Esophagus squamous epithelium (tissue), 4 donors: ENCODE data around the gene CNBD2.

ENCODE experiments used
- POLR2A ChIP-seq, 4 donors: fragments of 450-650 bp; IDR thresholded peaks; one replicate each; pipeline ENCODE4 v1.6.1; 2017; ENCODE audit warnings: antibody characterized with exemption in 4 of 4, mild to moderate bottlenecking in 4 of 4, moderate library complexity in 3 of 4
- TF ChIP-seq, protein P1 (sequence below), 6 experiments: fragments of 450-650 bp in 4 of 6; fragments of 200-600 bp in 2 of 6; sonication (generic) in 2 of 6; IDR thresholded peaks; one replicate each; pipeline ENCODE4 v1.5.1; 2016 to 2019; ENCODE audit warnings: antibody characterized with exemption in 6 of 6, mild to moderate bottlenecking in 4 of 6, moderate library complexity in 4 of 6

DNA sequence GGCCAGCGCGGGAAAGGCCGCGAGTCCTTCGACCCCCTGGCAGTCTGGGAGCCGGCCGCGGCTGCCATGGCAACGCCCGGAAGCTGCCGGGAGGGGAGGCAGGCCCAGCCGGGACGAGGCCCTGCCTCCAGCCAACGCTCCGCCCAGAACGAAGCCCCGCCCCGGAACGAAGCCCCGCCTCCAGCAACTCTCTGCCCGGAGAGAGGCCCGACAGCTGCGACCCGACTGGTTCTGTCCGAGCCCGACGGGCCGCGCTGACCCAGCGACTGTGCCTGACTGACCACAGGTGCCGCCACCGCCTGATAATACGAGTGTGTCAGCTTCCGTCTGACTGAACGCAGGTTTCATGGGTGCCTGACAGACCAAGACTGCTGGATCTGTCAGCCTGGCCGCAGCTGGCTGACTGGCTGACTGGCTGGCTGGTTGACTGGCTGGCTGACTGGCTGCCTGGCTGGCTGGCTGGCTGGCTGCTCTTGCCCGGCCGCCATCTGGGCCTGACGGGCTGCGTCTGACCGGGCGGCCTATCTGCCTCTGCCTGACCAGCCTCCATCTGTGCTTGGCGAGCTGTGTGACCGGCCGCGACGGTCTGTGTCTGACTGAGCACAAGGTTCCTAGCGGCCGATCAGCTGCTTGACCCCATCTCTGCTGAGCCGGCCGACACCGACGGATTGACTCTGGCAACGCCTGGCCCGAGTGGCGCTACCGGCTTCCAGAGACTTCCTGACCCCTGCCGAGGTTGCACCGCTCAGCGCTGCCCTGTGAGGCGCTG is 96.5 kb downstream of the CNBD2 start:
- TF ChIP-seq, protein P1, sequence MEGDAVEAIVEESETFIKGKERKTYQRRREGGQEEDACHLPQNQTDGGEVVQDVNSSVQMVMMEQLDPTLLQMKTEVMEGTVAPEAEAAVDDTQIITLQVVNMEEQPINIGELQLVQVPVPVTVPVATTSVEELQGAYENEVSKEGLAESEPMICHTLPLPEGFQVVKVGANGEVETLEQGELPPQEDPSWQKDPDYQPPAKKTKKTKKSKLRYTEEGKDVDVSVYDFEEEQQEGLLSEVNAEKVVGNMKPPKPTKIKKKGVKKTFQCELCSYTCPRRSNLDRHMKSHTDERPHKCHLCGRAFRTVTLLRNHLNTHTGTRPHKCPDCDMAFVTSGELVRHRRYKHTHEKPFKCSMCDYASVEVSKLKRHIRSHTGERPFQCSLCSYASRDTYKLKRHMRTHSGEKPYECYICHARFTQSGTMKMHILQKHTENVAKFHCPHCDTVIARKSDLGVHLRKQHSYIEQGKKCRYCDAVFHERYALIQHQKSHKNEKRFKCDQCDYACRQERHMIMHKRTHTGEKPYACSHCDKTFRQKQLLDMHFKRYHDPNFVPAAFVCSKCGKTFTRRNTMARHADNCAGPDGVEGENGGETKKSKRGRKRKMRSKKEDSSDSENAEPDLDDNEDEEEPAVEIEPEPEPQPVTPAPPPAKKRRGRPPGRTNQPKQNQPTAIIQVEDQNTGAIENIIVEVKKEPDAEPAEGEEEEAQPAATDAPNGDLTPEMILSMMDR (IDR thresholded peaks at IDR 0.05): no peak
- peak in 2 of 4 donors; percentile 63 to 91 for TF ChIP-seq POLR2A (IDR thresholded peaks at IDR 0.05)
